Stimulated activated naive CD8-positive, alpha-beta T cell treated with anti-CD3 and anti-CD28 coated beads, Interleukin-15, amount 100 ng/mL, for 72 hours (primary cell): ENCODE data around the gene ACER3.
"Not testable (repeated sequence)": the region's sequence is repeated elsewhere in the genome, so short reads cannot be mapped to it uniquely, and the experiment has no call there.

Source experiments
- ATAC-seq: fragments of 150-1000 bp; cut with Tn5 transposase; 2 replicates; pipeline ENCODE4 v1.10.0; 2021; ENCODE audit warnings: mild to moderate bottlenecking, moderate library complexity
- DNase-seq, 2 donors: peaks; one replicate each; pipeline ENCODE4 v3.0.0; 2021 to 2022
- H3K27ac Mint-ChIP-seq, 2 donors: one replicate each; pipeline ENCODE4 v1.8.0; 2022; ENCODE audit warnings: mild to moderate bottlenecking in 2 of 2, mixed read lengths in 2 of 2, moderate library complexity in 2 of 2
- H3K27me3 Mint-ChIP-seq: one replicate; pipeline ENCODE4 v1.8.0; 2022; ENCODE audit warnings: mixed read lengths
- H3K4me1 Mint-ChIP-seq: one replicate; pipeline ENCODE4 v1.8.0; 2022; ENCODE audit warnings: mild to moderate bottlenecking, mixed read lengths
- H3K4me3 Mint-ChIP-seq, 2 donors: one replicate each; pipeline ENCODE4 v1.8.0; 2022; ENCODE audit warnings: mild to moderate bottlenecking in 2 of 2, mixed read lengths in 2 of 2, moderate library complexity in 1 of 2
- H3K9me3 Mint-ChIP-seq, 2 donors: one replicate each; pipeline ENCODE4 v1.8.0; 2022; ENCODE audit warnings: mixed read lengths in 2 of 2

The ACER3 gene

GRCh38 chr11:77039491-77040400 is 179.0 kb downstream of the ACER3 start:
- Mint-ChIP-seq H3K27me3 (peaks cover 75% of the 10 kb centered on the region), H3K4me1 (peaks cover 15% of the 10 kb centered on the region)
- peak; percentile 65 for ATAC-seq

GRCh38 chr11:77040401-77040777 is 179.7 kb downstream of the ACER3 start:
- no peak for DNase-seq
- peaks cover 15% of the 10 kb centered on the region for H3K4me1 Mint-ChIP-seq
- ATAC-seq = peak; percentile 33
- H3K4me3 Mint-ChIP-seq = peak overlapping the region; percentile 46 to 60
- H3K27me3 Mint-ChIP-seq = peaks cover 80% of the 10 kb centered on the region
- no peak overlapping the region for H3K27ac Mint-ChIP-seq
- no peaks in the 10 kb centered on the region for H3K9me3 Mint-ChIP-seq

More at GRCh38 chr11:77039491-77040400, 179.0 kb downstream of the ACER3 start:
- DNase-seq = peak; percentile 26 to 32
- no peaks in the 10 kb centered on the region for H3K9me3 Mint-ChIP-seq
- H3K4me3 Mint-ChIP-seq = peak overlapping the region; percentile 33 to 60
- H3K27ac Mint-ChIP-seq = no peak overlapping the region

- Mint-ChIP-seq H3K4me1 (peaks cover 20% of the 10 kb centered on the region), H3K9me3 (no peaks in the 10 kb centered on the region), H3K27me3 (peaks cover 85% of the 10 kb centered on the region), H3K27ac (no peak overlapping the region), H3K4me3 (peak overlapping the region; percentile 22 to 60)
- ATAC-seq (no peak), DNase-seq (no peak)
These were observed 180.2 kb downstream of the ACER3 start for GRCh38 chr11:77040889-77041288.

GRCh38 chr11:77042111-77042726 is 181.5 kb downstream of the ACER3 start:
- Mint-ChIP-seq H3K27me3 (peaks cover 80% of the 10 kb centered on the region), H3K4me3 (no peak overlapping the region), H3K9me3 (no peaks in the 10 kb centered on the region), H3K4me1 (peaks cover 32% of the 10 kb centered on the region), H3K27ac (peak overlapping the region in 1 of 2 donors; percentile 23)
- ATAC-seq (no peak), DNase-seq (no peak)

GRCh38 chr11:77044356-77044755 is 183.6 kb downstream of the ACER3 start:
- no peak overlapping the region for H3K4me3 Mint-ChIP-seq
- no peak for ATAC-seq
- H3K4me1 Mint-ChIP-seq = peaks cover 29% of the 10 kb centered on the region
- H3K27me3 Mint-ChIP-seq = peaks cover 58% of the 10 kb centered on the region
- DNase-seq = no peak
- H3K27ac Mint-ChIP-seq = no peak overlapping the region
- H3K9me3 Mint-ChIP-seq = no peaks in the 10 kb centered on the region

- ATAC-seq (no peak), DNase-seq (no peak)
- Mint-ChIP-seq H3K4me1 (peaks cover 29% of the 10 kb centered on the region), H3K9me3 (no peaks in the 10 kb centered on the region), H3K4me3 (no peak overlapping the region), H3K27ac (no peak overlapping the region), H3K27me3 (peaks cover 53% of the 10 kb centered on the region)
These were observed 184.2 kb downstream of the ACER3 start for GRCh38 chr11:77044886-77045285.

- H3K27ac Mint-ChIP-seq = no peak overlapping the region
These were observed 185.4 kb downstream of the ACER3 start for GRCh38 chr11:77046060-77046501.

GRCh38 chr11:77047007-77047927 is 186.5 kb downstream of the ACER3 start:
- peak overlapping the region; percentile 54 to 73 for H3K4me3 Mint-ChIP-seq
- ATAC-seq (peak; percentile 96), DNase-seq (peak; percentile 77 to 83)
- H3K27me3 Mint-ChIP-seq = peaks cover 29% of the 10 kb centered on the region
- peak overlapping the region in 1 of 2 donors; percentile 33 for H3K27ac Mint-ChIP-seq
- H3K9me3 Mint-ChIP-seq = no peaks in the 10 kb centered on the region
- H3K4me1 Mint-ChIP-seq = peaks cover 20% of the 10 kb centered on the region

More at GRCh38 chr11:77046060-77046501, 185.4 kb downstream of the ACER3 start:
- H3K4me3 Mint-ChIP-seq = peak overlapping the region; percentile 38 to 49
- no peaks in the 10 kb centered on the region for H3K9me3 Mint-ChIP-seq
- H3K27me3 Mint-ChIP-seq = peaks cover 41% of the 10 kb centered on the region
- peak; percentile 72 for ATAC-seq
- peaks cover 20% of the 10 kb centered on the region for H3K4me1 Mint-ChIP-seq
- DNase-seq = peak; percentile 68 to 73

- Mint-ChIP-seq H3K4me1 (peaks cover 20% of the 10 kb centered on the region), H3K27me3 (peaks cover 23% of the 10 kb centered on the region)
- not testable (repeated sequence) for DNase-seq, H3K9me3 Mint-ChIP-seq, H3K4me3 Mint-ChIP-seq, H3K27ac Mint-ChIP-seq, ATAC-seq
These were observed 187.3 kb downstream of the ACER3 start for GRCh38 chr11:77047928-77048446.

GRCh38 chr11:77049026-77049425 is 188.3 kb downstream of the ACER3 start:
- Mint-ChIP-seq H3K4me1 (peaks cover 20% of the 10 kb centered on the region), H3K4me3 (no peak overlapping the region), H3K27ac (peak overlapping the region in 1 of 2 donors; percentile 84), H3K27me3 (peaks cover 19% of the 10 kb centered on the region), H3K9me3 (no peaks in the 10 kb centered on the region)
- ATAC-seq (no peak), DNase-seq (no peak)

- DNase-seq (no peak), ATAC-seq (no peak)
- H3K27me3 Mint-ChIP-seq = no peaks in the 10 kb centered on the region
- H3K9me3 Mint-ChIP-seq = peaks cover 0 to 11% of the 10 kb centered on the region in 2 donors
- H3K27ac Mint-ChIP-seq = no peak overlapping the region
- H3K4me1 Mint-ChIP-seq = peaks cover 9% of the 10 kb centered on the region
- H3K4me3 Mint-ChIP-seq = no peak overlapping the region
These were observed 190.8 kb downstream of the ACER3 start for GRCh38 chr11:77051511-77051910.

GRCh38 chr11:77052518-77052917 is 191.8 kb downstream of the ACER3 start:
- no peaks in the 10 kb centered on the region for H3K4me1 Mint-ChIP-seq
- no peak overlapping the region for H3K27ac Mint-ChIP-seq

GRCh38 chr11:77053217-77054015 is 192.7 kb downstream of the ACER3 start:
- ATAC-seq (no peak), DNase-seq (no peak)
- Mint-ChIP-seq H3K4me1 (no peaks in the 10 kb centered on the region), H3K9me3 (peaks cover 4 to 16% of the 10 kb centered on the region in 2 donors), H3K27ac (no peak overlapping the region), H3K27me3 (no peaks in the 10 kb centered on the region), H3K4me3 (no peak overlapping the region)

More at GRCh38 chr11:77052518-77052917, 191.8 kb downstream of the ACER3 start:
- Mint-ChIP-seq H3K9me3 (peaks cover 4 to 16% of the 10 kb centered on the region in 2 donors), H3K4me3 (no peak overlapping the region), H3K27me3 (no peaks in the 10 kb centered on the region)
- DNase-seq = no peak
- no peak for ATAC-seq

GRCh38 chr11:77054084-77054483 is 193.4 kb downstream of the ACER3 start:
- DNase-seq (no peak), ATAC-seq (no peak)
- Mint-ChIP-seq H3K27me3 (no peaks in the 10 kb centered on the region), H3K27ac (no peak overlapping the region), H3K4me1 (no peaks in the 10 kb centered on the region), H3K4me3 (no peak overlapping the region), H3K9me3 (peaks cover 4 to 16% of the 10 kb centered on the region in 2 donors)
